HCT116 (cell line): Measurements from ENCODE around the gene LYPD6. TPM values are rescaled to one million over a fixed set of nuclear protein-coding genes. Genes with fewer than 3 reads are reported as not detected.

Experiments
- ATAC-seq: fragments of 200-7000 bp; cut with Tn5 transposase; 2 replicates; pipeline ENCODE4 v1.9.1; 2020; ENCODE audit warnings: mild to moderate bottlenecking, moderate library complexity
- BruUV-seq: library from RNA; stranded (reverse); fragments of 400-500 nt; replicated peaks from 2 replicates; lab custom pipeline; 2021; lab: Mats Ljungman, UMichigan
- CTCF ChIA-PET: fragments of 300-600 bp; sonication (Branson Sonifier 250); formaldehyde crosslinking; loops from one replicate; lab custom pipeline; 2021; ENCODE audit warnings: antibody characterized with exemption; lab: Charles Lee
- POLR2A ChIA-PET: fragments of 300-600, 350-600 bp; sonication (Branson Sonifier 250); formaldehyde crosslinking; loops from one replicate; lab custom pipeline; 2021; ENCODE audit warnings: antibody characterized with exemption; lab: Charles Lee
- RAD21 ChIA-PET, 2 experiments: fragments of 300-600 bp; sonication (Branson Sonifier 250); formaldehyde crosslinking; loops; one replicate each; lab custom pipeline; 2023; ENCODE audit warnings: low total read pairs in 2 of 2; ENCODE audit not compliant: uncharacterized antibody in 2 of 2, unreplicated experiment in 2 of 2, low non-redundant PET in 1 of 2; lab: Charles Lee
- DNase-seq: peaks from one replicate; pipeline ENCODE4 v3.0.0-alpha.2; 2010; ENCODE audit warnings: low read depth, low spot score
- H2AFZ ChIP-seq: fragments of 200-600 bp; shearing (Covaris generic), sonication (generic); 2 replicates; pipeline ENCODE4 v1.6.1; 2017; ENCODE audit warnings: low read depth, mixed run types, mixed read lengths, antibody characterized with exemption, low read length; ENCODE audit not compliant: poor library complexity, severe bottlenecking
- H3K27ac ChIP-seq: 2 replicates; pipeline ENCODE4 v1.5.1; 2012; ENCODE audit warnings: low read depth, low read length
- H3K27me3 ChIP-seq: fragments of 200-600 bp; sonication (generic); 2 replicates; pipeline ENCODE4 v1.6.1; 2016; ENCODE audit warnings: mixed run types, low read length, mixed read lengths; ENCODE audit not compliant: insufficient read depth
- H3K36me3 ChIP-seq, 2 experiments: fragments of 200-500 bp in 1 of 2; fragments of 200-600 bp in 1 of 2; sonication (Bioruptor generic) in 1 of 2; sonication (generic) in 1 of 2; 2 replicates each; pipeline versions ENCODE4 v1.5.1 to v1.6.1; 2014 to 2016; ENCODE audit warnings: low read length in 2 of 2, inconsistent platforms in 1 of 2, mixed read lengths in 1 of 2, mixed run types in 1 of 2; ENCODE audit not compliant: insufficient read depth in 2 of 2, control insufficient read depth in 1 of 2
- H3K4me1 ChIP-seq, 2 experiments: fragments of 200-600 bp in 1 of 2; sonication (generic) in 1 of 2; 2 replicates each; pipeline versions ENCODE4 v1.5.1 to v1.6.1; 2012 to 2017; ENCODE audit warnings: low read length in 2 of 2, inconsistent platforms in 1 of 2, mild to moderate bottlenecking in 1 of 2, mixed read lengths in 1 of 2, mixed run types in 1 of 2, moderate library complexity in 1 of 2; ENCODE audit not compliant: insufficient read depth in 2 of 2, control insufficient read depth in 1 of 2
- H3K4me2 ChIP-seq: fragments of 200-600 bp; sonication (generic); 2 replicates; pipeline ENCODE4 v1.6.1; 2017; ENCODE audit warnings: mixed run types, low read length, mixed read lengths
- H3K4me3 ChIP-seq, 2 experiments: fragments of 200-600 bp in 1 of 2; sonication (generic) in 1 of 2; replicated peaks in 1 of 2; 2 replicates each; pipeline ENCODE4 v1.5.1; 2011 to 2016; ENCODE audit warnings: low read length in 2 of 2, control low read depth in 1 of 2, low read depth in 1 of 2, mild to moderate bottlenecking in 1 of 2, mixed read lengths in 1 of 2, mixed run types in 1 of 2
- H3K79me2 ChIP-seq: fragments of 200-600 bp; sonication (generic); 2 replicates; pipeline ENCODE4 v1.6.1; 2017; ENCODE audit warnings: mild to moderate bottlenecking, mixed run types, low read length, moderate library complexity, mixed read lengths; ENCODE audit not compliant: insufficient read depth
- H3K9ac ChIP-seq: fragments of 200-600 bp; sonication (generic); 2 replicates; pipeline ENCODE4 v1.6.1; 2016; ENCODE audit warnings: low read length, mixed read lengths
- H3K9me2 ChIP-seq: fragments of 200-600 bp; sonication (generic), shearing (Covaris generic); 2 replicates; pipeline ENCODE4 v1.6.1; 2017; ENCODE audit warnings: mixed run types, mild to moderate bottlenecking, moderate library complexity; ENCODE audit not compliant: insufficient read depth
- H3K9me3 ChIP-seq, 2 experiments: fragments of 200-500 bp in 1 of 2; fragments of 200-600 bp in 1 of 2; sonication (Bioruptor generic) in 1 of 2; sonication (generic) in 1 of 2; 2 replicates each; pipeline ENCODE4 v1.6.1; 2014 to 2017; ENCODE audit warnings: low read length in 2 of 2, mixed read lengths in 2 of 2, inconsistent platforms in 1 of 2, low read depth in 1 of 2, mild to moderate bottlenecking in 1 of 2, mixed run types in 1 of 2, moderate library complexity in 1 of 2; ENCODE audit not compliant: control insufficient read depth in 1 of 2, insufficient read depth in 1 of 2
- H4K20me1 ChIP-seq: fragments of 200-600 bp; sonication (generic), shearing (Covaris generic); 2 replicates; pipeline ENCODE4 v1.6.1; 2017; ENCODE audit warnings: mixed run types, mild to moderate bottlenecking, moderate library complexity; ENCODE audit not compliant: insufficient read depth
- CBX3 ChIP-seq: IDR thresholded peaks from 2 replicates; pipeline ENCODE4 v1.6.1; 2012; ENCODE audit warnings: low read depth
- CEBPB ChIP-seq: IDR thresholded peaks from 2 replicates; pipeline ENCODE4 v1.6.1; 2012; ENCODE audit warnings: low read depth
- CTCF ChIP-seq, 3 experiments: fragments of 200-600 bp in 1 of 3; sonication (generic) in 1 of 3; IDR thresholded peaks in 2 of 3; conservative IDR thresholded peaks in 1 of 3; 2 replicates each; pipeline ENCODE4 v1.5.1; 2012 to 2017; ENCODE audit warnings: low read depth in 2 of 3, low read length in 2 of 3, antibody characterized with exemption in 1 of 3, borderline replicate concordance in 1 of 3, control low read depth in 1 of 3, mild to moderate bottlenecking in 1 of 3, mixed read lengths in 1 of 3, mixed run types in 1 of 3, moderate library complexity in 1 of 3; ENCODE audit not compliant: insufficient read depth in 1 of 3
- POLR2A ChIP-seq: IDR thresholded peaks from 2 replicates; pipeline ENCODE4 v1.7.0; 2011; ENCODE audit warnings: borderline replicate concordance; ENCODE audit not compliant: insufficient read depth, insufficient read length; ENCODE audit errors: extremely low read depth
- RAD21 ChIP-seq: IDR thresholded peaks from 2 replicates; pipeline ENCODE4 v1.6.1; 2012; ENCODE audit warnings: low read depth, mild to moderate bottlenecking
- REST ChIP-seq: IDR thresholded peaks from 2 replicates; pipeline ENCODE4 v1.6.1; 2012; ENCODE audit warnings: low read depth
- TCF7L2 ChIP-seq: IDR thresholded peaks from 2 replicates; pipeline ENCODE4 v1.7.0; 2011; ENCODE audit warnings: borderline replicate concordance, inconsistent platforms; ENCODE audit not compliant: insufficient read depth, insufficient read length; ENCODE audit errors: extremely low read depth
- ZBTB33 ChIP-seq: IDR thresholded peaks from 2 replicates; pipeline ENCODE4 v1.6.1; 2011; ENCODE audit warnings: mild to moderate bottlenecking, low read length, moderate library complexity; ENCODE audit not compliant: insufficient replicate concordance; ENCODE audit errors: extremely low read depth
- ZFX ChIP-seq: fragments of 450-650 bp; IDR thresholded peaks from 2 replicates; pipeline ENCODE4 v1.6.1; 2017
- intact Hi-C: fragments of 100-400 bp; cut with micrococcal nuclease; formaldehyde crosslinking; loops from 2 replicates; pipeline ENCODE4 v1.10.0; 2022
- total RNA-seq: library from RNA; stranded (reverse); gene quantifications from one replicate; pipeline ENCODE4 v1.2.1, GENCODE V29; 2021; ENCODE audit not compliant: unreplicated experiment

The LYPD6 gene
- total RNA-seq, 1 experiment from 2014 or later = 3.0 TPM

- Histone ChIP-seq H3K79me2 (no peaks in the 10 kb centered on the region), H3K27ac (no peak overlapping the region), H3K4me3 (no peak overlapping the region), H3K9ac (no peak overlapping the region), H3K9me2 (no peaks in the 10 kb centered on the region), H3K9me3 (no peaks in the 10 kb centered on the region), H3K4me1 (peaks cover 5 to 13% of the 10 kb centered on the region in 2 experiments; a peak in 2 of 4 replicates), H2AFZ (no peak overlapping the region), H3K27me3 (no peaks in the 10 kb centered on the region), H3K4me2 (no peak overlapping the region), H4K20me1 (no peaks in the 10 kb centered on the region), H3K36me3 (no peaks in the 10 kb centered on the region)
- POLR2A ChIA-PET = no interaction called here
- no TSS peak for BruUV-seq
- TF ChIP-seq CBX3 = no peak
- TF ChIP-seq RAD21 = no peak
- TF ChIP-seq POLR2A = no peak
- TF ChIP-seq ZFX = no peak
- no peak for TF ChIP-seq CEBPB
- no peak for TF ChIP-seq TCF7L2
- no peak for TF ChIP-seq REST
- no peak for TF ChIP-seq CTCF (IDR thresholded peaks at IDR 0.05 in 2 of 3, conservative IDR thresholded peaks at IDR 0.05 in 1 of 3; ENCODE audit: borderline replicate concordance in 1 of 3, insufficient read depth in 1 of 3, low read depth in 2 of 3, low read length in 2 of 3)
- TF ChIP-seq ZBTB33 = no peak
- RAD21 ChIA-PET = no interaction called here
- intact Hi-C loops = no loop called here
- CTCF ChIA-PET = no interaction called here
- ATAC-seq (no peak), DNase-seq (no peak)
These were observed 3.8 kb downstream of the LYPD6 start for GRCh38 chr2:149334156-149334555.
